NB4 (cell line): Measurements from ENCODE around the gene ADRA2A.

Experiments
- DNase-seq: peaks from one replicate; pipeline ENCODE4 v3.0.0; 2010; ENCODE audit warnings: low read depth
- H3K4me3 ChIP-seq: one replicate; pipeline ENCODE4 v1.5.1; 2011; ENCODE audit warnings: mild to moderate bottlenecking, low read depth, low read length, moderate library complexity
- CTCF ChIP-seq: IDR thresholded peaks from one replicate; pipeline ENCODE4 v1.5.1; 2012; ENCODE audit warnings: low read depth, low read length
- MYC ChIP-seq: IDR thresholded peaks from 2 replicates; pipeline ENCODE4 v1.6.1; 2011; ENCODE audit warnings: low read depth, low read length
- POLR2A ChIP-seq: IDR thresholded peaks from 2 replicates; pipeline ENCODE4 v1.6.1; 2011; ENCODE audit warnings: mild to moderate bottlenecking; ENCODE audit not compliant: insufficient read length; ENCODE audit errors: extremely low read depth
- TF ChIP-seq, protein P1 (sequence below): IDR thresholded peaks from 2 replicates; pipeline ENCODE4 v1.6.1; 2011; ENCODE audit warnings: low read depth, low read length

ADRA2A gene

GRCh38 chr10:111114758-111115500 is 38.1 kb downstream of the ADRA2A start:
- DNase-seq, result no peak
- TF ChIP-seq, protein P1, sequence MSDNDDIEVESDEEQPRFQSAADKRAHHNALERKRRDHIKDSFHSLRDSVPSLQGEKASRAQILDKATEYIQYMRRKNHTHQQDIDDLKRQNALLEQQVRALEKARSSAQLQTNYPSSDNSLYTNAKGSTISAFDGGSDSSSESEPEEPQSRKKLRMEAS, result no peak
- no peak for TF ChIP-seq MYC
- TF ChIP-seq POLR2A, result no peak
- TF ChIP-seq CTCF, result no peak
- H3K4me3 ChIP-seq, result no peak overlapping the region

DNA sequence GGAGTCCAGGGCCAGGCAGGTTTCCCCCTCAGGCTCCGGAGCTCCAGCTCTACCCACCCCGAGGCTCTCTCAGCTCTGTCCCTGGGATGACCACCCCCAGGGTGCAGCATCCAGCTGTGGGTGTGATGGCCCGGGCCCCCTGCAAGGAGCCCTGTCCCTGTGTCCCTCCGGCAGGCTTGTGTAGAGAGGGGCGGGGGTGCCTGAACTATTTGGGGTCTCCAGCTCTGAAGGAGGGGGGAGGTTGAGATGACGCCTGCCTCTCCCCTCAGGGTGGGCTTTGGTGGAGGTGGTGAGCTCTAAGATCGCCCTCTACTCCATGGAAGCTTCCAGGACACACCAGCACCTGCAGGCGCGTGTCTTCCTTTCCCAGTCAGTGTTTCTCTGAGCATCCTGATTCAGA is 39.4 kb downstream of the ADRA2A start:
- DNase-seq, result no peak
- TF ChIP-seq POLR2A, result no peak
- TF ChIP-seq CTCF, result no peak
- no peak for TF ChIP-seq MYC
- TF ChIP-seq, protein P1, result no peak

GRCh38 chr10:111116762-111117445 is 40.1 kb downstream of the ADRA2A start:
- no peak for DNase-seq
- no peak overlapping the region for H3K4me3 ChIP-seq
- TF ChIP-seq POLR2A (no peak), CTCF (no peak)

More for the DNA sequence above, 39.4 kb downstream of the ADRA2A start:
- H3K4me3 ChIP-seq, result no peak overlapping the region

GRCh38 chr10:111117528-111118277 is 40.9 kb downstream of the ADRA2A start:
- H3K4me3 ChIP-seq, result no peak overlapping the region
- TF ChIP-seq, protein P1, result no peak
- TF ChIP-seq POLR2A (no peak), CTCF (no peak)
- DNase-seq, result no peak

DNA sequence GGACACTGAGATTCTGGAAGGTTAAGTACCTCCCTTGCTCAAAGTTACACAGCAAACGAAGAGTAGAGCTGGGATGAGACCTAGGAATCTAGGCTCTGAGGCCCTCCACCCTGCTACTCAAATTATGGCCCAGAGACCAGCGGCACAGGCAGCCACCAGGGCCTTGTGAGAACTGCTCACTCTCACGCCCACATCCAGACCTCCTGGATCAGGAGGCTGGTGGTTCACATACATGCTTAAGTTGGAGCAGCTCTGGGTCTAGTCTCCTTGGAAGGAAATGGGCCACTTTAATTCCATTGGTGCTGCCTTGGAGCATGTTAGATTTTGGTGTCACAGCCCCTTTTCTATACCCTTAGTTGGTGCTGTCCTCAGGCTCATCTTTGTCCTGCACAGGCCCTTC is 41.9 kb downstream of the ADRA2A start:
- no peak overlapping the region for H3K4me3 ChIP-seq
- DNase-seq, result no peak
- no peak for TF ChIP-seq MYC
- TF ChIP-seq POLR2A, result no peak
- no peak for TF ChIP-seq CTCF
- TF ChIP-seq, protein P1, result no peak
